ENCODE results near the gene PDGFC.
"Not testable (repeated sequence)": the region's sequence is repeated elsewhere in the genome, so short reads cannot be mapped to it uniquely, and the experiment has no call there.

PDGFC gene

DNA sequence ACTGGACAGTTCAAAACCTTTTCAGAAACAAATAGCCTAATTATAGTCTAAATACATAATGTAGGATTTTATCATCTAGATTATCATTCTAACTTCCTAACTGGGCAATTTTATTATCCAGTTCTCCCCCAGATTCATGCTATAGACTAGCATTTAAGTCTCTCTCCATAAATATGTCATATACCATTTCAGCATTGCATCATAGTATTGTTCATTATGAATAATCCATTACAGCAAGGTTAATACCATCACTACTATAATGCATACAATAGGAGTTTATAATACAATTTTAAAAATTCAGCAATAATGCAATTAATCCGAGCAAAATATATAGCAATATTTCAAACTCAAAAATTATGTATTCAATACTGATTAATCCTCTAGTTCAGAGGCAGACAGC is 77.4 kb downstream of the PDGFC start:
- no peak for FAIRE-seq

DNA sequence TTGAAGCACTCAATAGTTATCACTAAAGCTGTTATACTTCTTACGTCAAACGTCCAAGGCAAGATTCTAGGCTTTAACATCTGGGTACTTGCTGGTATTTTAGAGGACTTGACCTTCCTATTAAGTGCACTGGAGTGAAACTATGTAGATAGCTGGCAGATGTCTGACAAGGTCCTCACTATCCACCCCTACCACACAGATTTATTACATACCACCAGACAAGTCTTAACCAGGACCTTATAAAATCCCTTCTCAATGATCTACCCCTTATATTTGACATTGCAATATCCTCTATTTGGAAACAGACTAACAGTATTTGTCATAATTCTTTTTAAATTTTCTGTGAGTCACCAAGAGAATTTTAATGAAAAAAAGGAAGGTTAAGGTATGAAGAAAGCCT is 78.8 kb downstream of the PDGFC start:
- FAIRE-seq = no peak

DNA sequence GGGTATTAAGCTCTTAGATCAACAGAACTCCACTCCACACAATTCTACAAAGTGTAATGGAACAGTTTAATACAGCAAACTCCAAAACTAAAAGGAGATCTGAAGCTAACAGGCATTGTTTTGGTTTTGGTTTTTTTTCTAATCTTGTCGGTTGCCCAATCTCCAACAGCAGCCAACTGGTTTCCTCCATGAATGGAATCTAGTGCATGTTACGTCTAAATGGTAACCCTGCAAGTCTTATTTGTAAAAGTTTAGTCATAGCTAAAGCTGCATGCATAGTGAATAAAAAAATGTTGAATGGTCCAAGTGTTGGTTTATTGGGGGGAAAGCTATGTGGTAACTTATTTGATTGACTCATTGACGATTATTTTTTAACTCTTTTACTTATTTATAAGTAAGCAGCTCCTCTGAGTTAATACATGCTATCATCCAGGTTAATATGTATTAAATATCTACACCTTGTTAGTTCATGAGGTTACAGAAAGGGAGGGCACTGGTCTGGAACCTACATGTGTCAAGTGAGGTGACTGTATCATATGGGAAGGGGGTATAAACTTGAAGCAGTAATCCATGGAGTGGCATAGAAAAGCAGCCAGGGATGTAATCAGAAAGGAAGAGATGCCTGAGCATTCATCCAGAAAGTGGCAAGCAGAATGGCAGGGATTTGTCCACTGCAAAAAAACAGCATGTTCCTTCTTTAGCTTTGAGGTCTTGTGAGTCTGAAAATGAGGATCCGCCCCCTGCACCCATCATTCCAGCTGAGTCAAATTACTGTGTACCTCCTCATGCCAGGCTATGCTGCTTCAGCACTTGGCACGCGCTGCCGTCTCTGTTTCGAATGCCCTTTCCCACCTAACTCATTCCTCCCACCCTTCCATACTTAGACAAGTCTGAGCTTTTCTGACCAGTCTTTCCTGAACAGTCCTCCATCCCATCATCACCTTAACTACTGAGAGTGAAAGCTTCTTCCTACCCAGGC is 81.7 kb downstream of the PDGFC start:
- FAIRE-seq = no peak

DNA sequence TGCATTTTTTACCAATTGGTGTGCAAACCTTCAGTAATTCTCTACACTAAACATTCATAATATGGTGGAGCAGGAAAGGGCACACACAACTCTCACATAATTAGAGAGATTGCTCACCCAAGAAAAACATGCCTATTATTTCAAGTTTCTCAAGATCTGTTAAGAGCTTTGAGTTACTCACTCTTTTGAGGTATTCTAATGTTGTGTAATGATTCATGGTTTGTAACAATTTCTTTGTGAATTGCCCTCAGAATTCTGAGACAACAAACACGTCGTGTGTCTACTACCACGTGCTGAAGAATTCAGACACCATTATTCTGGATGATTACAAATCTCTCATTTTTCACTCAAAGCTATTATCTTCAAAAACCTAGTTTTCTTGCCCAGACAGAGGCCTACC is 82.8 kb downstream of the PDGFC start:
- no peak for FAIRE-seq

DNA sequence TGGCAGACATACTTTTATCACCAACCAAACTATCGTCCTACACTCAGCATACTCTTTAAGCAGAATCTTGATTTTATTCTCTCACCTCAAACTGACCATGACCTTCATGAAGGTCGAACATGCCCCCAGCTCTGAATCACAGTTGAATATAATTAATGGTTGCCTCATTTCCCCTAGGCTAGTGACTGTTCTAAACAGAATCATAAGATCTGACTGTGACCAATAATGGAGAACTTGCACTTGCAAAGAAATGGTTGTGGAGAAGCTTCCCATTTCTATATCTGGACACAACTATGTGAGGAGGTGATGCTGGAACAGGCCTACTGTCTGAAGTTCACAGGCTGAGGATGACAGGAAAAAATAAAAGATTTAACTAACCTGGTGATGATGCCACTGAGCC is 85.1 kb downstream of the PDGFC start:
- FAIRE-seq = no peak

DNA sequence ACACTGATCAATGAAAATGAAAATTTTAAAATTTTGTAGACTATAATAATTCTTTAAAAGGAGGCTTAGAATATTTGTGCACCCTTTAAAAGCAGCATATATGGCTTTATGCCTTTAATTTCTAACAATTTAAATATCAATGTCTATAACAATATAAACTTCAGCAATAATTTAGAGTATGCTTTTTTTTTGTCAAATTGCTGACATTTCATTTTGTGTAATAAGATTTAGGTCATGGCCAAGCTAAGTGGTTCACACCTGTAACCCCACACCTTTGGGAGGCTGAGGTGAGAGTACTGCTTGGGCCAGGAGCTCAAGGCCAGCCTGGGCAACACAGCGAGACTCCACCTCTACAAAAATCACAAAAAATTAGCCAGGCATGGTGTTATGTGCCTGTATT is 86.2 kb downstream of the PDGFC start:
- no peak for FAIRE-seq

DNA sequence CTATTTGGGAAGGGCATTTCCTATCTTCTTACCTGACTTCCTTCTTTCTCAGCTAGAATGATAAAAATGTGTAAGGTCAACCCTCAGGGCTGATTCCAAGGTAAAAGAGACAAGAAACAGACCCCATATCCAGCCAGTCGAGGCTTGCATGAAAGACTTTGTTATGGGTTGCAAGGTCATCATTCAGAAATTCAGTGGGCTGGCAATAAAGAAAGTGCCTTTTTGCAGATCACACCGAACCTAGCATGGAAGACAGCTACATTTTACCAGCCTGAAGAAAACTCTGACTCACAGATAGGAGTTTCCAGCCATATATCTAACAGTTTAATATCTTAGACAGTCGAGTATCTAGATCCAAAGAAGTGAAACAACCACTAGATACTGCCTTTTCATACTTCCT is 87.4 kb downstream of the PDGFC start:
- FAIRE-seq = no peak

DNA sequence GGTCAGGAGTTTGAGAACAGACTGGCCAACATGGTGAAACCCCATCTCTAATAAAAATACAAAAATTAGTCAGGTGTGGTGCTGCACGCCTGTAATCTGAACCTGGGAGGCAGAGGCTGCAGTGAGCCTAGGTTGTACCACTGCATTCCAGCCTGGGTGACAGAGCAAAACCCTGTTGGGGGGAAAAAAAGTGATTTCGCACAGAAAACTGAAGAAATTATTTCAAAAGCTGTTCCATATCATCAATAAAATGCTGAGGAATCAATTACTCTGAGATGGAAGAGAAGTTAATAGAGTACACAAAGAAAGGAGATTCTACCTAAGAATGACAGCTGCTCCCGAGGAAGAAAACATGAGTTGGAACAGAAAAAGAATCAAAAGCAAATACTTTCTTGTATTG is 95.9 kb downstream of the PDGFC start:
- FAIRE-seq = no peak

DNA sequence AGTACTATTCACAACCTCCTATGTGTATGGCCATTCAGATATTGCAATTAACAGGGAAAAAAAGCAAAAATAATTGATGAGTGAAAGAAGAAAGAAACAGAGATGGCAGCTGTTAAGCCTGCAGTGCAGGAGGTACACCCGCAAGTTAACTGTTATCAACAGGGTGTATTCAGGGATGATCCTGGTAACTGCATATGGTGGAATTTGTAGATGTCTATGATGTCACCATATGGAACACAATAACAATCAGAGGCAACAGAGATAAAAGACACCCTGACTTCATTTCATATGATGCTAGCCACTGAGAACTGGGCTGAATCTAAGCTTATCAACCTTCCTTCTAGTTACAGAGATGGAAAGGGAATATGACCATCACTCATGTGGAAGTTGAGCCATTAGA is 96.5 kb downstream of the PDGFC start:
- no peak for FAIRE-seq

DNA sequence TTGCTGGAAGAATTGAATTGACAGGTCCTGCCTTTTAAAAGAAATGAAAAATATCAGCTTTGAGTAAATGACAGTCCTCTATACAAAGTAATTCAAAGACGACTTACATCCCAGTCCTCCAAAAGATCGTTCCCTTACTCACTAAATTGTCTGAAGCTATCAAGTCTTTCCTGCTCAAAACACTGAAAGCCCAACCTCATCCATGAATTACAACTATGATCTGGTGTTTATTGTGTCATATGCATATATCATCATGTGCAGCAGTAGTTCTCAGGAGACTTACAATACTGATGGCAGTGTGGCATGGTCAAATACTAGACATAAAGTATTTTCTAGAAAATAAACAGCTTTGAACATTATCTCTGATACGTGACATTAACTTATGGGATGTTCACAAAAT is 97.8 kb downstream of the PDGFC start:
- FAIRE-seq = no peak

DNA sequence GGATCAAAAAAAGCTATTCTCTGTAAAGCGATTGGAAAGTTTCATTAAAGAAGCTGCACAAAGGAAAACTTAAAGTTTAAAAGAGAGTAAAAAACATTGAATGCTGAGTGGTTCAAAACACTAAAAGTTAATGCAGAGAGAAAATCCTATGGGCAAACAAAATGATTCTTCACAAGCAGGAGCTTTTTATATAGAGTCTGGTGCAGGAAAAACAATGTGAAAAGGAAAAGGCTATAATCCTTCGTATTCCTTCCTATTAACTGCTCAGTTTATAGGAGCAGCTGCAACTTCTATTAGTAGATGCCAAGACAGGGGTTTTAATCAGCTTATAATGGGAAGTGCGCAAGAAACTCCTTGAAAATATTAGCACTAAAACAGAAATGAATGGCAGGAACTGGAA is 100.7 kb downstream of the PDGFC start:
- FAIRE-seq = no peak

DNA sequence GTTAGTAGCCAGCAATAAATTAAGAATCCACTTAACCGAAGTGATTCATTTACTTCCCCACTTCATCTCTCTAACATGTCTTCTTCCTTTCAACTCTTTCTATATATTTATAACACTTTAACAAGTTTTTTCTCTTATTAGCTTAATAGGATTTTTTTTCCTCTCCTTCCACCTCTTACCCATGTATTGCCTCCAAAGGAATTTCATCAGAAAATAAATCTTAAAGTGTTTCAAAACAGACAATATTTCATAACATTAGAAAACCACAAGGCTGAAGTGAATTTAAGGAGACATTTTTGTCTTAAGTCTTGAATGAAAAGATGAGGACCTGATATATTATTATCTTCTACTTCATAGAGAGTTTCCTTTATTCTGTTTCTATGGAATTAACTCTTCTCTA is 101.5 kb downstream of the PDGFC start:
- no peak for FAIRE-seq

DNA sequence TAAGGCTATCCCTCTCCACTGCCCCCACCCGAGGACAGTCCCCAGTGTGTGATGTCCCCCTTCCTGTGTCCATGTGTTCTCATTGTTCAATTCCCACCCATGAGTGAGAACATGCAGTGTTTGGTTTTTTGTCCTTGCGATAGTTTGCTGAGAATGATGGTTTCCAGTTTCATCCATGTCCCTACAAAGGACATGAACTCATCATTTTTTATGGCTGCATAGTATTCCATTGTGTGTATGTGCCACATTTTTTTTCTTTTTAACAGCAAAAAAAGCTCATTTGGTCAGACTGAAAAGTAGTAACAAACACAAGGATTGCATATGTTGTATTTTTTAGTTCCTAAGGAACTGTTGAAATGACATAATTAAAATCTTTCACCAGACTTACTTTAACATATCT is 105.5 kb downstream of the PDGFC start:
- not testable (repeated sequence) for FAIRE-seq

DNA sequence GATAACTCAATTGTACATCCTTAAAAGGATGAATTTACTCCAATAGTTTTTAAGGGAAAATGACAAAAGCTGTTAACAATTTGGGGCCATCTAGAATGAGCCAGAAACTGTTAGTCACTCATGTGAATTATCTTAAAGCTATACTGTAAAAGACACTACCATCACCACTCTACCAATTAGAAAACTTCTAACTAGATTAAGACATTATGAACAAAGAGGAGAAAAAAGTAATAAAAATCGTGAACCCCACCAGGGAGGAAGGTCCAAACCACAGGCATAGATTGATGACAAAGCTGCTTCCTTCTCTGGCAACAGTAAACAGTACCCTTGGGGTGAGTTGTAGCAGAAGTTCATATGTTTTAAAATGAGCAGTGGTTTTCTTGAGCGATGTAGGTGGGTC is 106.1 kb downstream of the PDGFC start:
- no peak for FAIRE-seq

DNA sequence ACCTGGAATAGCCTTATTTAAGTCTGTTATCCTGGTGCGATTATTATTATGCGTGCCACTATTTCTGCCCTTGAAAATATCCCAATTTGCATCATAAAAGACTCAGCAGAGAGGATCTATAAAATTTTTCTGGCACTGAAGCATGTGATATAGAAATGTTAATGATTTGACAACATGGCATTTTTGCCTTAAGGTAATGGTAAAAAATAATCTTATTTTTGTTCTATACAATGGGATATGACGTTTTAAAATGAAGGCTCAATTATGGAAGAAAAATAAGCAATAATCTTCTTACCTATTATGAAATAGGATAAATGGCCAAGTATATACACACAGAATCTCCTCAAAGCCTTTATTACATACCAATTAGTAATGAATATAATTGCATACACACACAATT is 113.5 kb downstream of the PDGFC start:
- no peak for FAIRE-seq

DNA sequence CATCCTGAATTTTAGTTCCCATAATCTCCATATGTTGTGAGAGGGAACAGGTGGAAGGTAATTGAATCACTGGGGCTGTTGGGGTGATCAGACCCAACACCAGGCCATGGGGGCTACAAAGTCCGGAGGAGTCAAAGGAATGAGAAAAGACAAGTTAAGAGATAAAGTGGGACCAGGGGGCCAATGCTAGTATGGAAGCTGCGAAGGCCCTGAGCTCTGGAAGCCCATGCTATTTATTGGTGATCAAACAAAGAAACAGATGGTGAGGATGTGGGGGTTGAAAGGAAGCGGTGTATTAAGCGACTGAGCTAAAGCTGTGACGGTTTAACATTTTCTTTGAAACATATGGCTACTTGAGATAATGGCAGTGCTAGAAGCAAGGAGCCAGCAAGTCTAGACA is 132.8 kb downstream of the PDGFC start:
- FAIRE-seq = no peak

DNA sequence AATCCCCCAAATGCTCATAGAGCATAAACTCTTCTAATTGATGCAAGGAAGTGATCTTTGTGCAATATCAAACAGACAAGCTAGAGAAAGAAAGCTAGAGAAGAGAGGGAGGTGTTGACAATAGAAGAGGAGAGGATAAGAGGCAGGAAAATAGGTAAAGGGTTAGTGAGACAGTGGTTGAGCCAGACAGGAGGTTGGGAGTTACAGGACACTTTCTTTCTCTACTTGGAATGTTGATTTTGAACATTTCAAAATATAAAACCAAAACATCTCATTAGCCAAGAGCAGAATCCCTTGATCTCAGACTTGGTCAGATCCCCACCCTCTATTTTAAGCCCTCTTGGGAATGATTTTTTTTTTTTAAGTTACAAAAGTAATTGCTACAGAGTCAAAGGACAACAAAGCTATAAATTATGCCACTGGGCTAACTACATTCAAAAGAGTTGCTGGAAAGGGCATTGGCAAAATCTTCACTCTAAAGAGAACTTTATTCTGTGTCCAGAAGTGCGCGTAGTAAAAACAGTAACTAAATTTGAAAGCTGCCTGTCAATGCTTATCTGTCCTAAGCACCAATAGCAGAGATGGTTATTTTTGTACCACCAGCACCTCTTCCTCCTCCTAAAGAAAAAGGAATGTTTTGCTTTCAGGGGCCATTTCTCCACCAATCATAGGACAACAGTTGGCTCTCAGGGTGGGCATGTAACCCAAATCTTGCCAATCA is 133.8 kb downstream of the PDGFC start:
- no peak for FAIRE-seq

DNA sequence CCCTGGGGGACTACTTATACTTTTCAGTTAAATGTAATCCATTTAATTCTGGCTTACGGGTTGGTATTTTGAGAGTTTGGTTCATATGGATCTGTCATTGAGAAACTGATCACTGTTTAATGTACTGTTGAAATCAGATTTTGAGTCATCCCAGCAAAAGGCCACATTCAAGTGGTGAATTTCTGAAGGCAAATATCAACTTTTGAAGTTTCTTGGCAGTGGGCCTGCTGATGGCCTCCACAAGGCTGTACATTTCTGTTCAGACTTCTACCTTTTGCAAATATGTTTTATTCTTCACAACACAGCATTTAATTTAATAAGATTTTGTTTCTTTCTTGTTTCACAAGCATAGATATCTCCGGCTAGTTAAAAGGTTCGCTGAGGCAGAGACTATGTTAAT is 138.7 kb downstream of the PDGFC start:
- no peak for FAIRE-seq

DNA sequence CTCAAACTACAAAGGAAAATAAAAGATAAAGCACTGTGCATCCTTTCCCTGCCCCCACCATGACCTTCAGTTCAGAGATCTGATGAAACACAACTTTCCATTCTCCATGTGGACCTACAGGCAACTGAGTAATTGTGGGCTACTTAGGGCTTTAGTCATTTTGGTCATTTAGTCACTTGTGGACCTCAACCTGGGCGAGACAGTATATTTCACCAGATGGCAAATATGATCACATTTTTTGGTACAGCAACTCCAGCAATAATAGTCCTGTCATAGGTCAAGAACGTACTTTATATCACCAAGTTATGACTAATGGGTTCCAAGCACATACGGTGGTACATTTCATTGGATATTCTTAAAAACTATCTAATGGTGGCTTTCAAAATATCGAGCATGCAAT is 141.2 kb downstream of the PDGFC start:
- FAIRE-seq = no peak

DNA sequence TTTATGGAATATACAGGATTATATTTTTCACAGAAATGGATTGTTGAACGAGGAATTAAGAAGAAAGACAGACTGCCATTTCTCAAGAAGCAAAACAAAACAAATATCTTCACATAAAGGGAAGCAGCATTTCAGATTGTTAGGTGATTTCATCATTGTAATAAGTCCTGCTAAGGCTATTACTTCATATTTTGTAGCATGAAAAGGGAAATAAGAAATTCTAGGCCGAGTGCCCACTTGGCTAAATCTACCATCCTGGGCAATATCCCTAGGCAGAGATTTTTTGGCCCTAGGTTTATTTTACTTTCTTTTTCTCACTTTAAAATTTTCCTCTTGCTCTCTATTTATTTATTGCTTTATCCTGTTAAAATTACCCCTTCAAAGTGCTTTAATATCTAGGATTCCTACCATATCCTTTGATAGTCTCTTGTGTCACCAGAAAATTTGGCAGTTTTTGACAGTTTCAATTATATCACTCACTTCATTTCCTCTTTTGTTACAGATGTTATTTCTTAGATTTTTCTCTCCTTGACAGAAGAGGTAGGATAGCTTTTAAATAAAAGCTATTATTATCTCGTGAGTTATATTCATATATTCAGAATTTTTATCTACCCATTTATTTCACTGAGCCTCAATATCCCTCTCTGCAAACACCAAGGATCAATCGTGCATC is 142.3 kb downstream of the PDGFC start:
- FAIRE-seq = no peak

DNA sequence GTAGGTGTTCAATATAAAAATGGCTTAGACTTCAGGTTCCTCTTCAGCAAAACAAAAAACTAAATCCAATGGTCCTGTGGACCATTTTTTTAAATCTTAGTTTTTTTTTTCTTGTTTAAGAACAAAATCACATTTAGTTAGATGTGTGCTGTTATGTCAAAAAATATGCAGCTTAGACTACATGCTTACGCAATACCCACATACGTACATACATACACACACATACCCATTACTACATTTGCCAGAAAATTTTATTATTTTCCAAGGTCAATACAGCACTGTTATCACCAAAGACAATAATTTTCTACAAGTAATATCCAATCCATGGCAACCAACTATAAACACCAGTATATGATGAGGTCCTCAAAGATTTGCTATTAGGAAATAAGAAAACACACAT is 144.1 kb downstream of the PDGFC start:
- FAIRE-seq = no peak

DNA sequence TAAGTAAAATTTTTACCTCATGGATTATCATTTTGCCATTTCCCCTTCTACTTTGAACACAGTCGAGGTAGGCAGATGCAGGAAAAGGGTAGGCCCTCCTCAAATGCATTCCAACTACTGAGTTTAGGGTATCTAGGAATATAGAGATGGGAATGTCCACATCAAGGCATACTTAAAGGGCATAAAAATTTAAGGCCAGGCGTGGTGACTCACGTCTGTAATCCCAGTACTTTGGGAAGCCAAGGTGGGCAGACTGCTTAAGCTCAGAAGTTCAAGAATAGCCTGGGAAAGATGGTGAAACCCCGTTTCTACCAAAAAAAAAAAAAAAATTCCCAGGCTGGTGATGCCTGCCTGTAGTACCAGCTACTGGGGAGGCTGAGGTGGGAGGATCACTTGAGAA is 146.5 kb downstream of the PDGFC start:
- no peak for FAIRE-seq

DNA sequence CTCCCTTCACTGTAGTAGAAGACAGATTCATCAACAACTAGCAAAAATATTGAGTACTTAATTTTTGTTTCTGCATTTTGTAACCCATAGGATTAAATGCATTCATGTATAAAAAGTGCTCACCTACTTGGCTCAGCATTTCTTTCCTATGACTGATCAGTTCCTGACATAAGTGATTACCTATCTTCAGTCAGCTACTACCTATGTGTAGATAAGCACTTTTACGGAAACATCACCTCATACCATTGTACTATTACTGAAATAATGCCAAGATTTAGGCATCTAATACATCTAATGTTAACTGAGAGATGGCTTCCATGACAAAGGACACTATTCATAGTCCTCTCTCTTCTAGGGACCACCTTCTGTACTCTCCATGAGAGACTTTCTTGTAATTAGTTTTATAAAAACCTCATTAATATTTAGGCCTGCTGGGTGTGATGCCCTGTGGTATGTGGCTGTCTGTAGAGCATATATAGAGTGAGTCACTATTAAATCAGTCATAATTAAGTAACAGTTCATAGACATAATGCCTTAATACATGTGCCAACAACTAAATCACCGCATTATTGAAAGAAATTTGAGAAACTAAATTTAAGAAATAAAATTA is 147.0 kb downstream of the PDGFC start:
- no peak for FAIRE-seq
